ENCODE measurements around the gene EFCAB9. TPM values are rescaled to one million over a fixed set of nuclear protein-coding genes. Genes with fewer than 3 reads are reported as not detected.

EFCAB9 gene
- total RNA-seq, 4 donors from 2014 or later = not detected

DNA sequence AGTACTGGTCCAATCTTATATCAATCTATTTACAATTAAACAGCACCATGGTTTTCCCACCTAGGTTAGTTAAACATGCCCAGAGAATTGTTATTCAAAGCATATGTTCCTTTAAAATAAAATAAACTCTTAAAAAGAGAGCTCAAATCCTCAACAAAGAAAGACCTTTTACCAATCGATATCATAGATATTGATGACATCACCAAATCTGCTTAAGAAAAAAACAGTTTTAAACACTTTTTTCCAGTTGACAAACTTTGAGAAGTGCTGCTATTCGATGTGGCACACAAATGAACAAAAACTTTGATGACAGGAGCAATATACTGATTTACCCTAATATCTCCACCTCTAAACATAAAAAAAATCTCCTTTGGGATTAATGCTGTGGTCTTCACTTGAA is 15.7 kb downstream of the EFCAB9 start:
- Histone ChIP-seq H3K27me3 (no peaks in the 10 kb centered on the region), H3K9me3 (no peaks in the 10 kb centered on the region), H3K4me1 (no peaks in the 10 kb centered on the region), H3K36me3 (peaks cover 0 to 5% of the 10 kb centered on the region in 2 donors), H3K27ac (no peak overlapping the region), H3K4me3 (replicated peaks in 1 of 3) (no peak overlapping the region)
- WGBS, 2 donors = 92 to 95% methylated on average over 2 of the region's 2 CpGs
- no peak for DNase-seq
- TF ChIP-seq CTCF (IDR thresholded peaks at IDR 0.05) (no peak), POLR2A (IDR thresholded peaks at IDR 0.05) (no peak)
- intact Hi-C loops (cut with DNase I) = no loop called here

DNA sequence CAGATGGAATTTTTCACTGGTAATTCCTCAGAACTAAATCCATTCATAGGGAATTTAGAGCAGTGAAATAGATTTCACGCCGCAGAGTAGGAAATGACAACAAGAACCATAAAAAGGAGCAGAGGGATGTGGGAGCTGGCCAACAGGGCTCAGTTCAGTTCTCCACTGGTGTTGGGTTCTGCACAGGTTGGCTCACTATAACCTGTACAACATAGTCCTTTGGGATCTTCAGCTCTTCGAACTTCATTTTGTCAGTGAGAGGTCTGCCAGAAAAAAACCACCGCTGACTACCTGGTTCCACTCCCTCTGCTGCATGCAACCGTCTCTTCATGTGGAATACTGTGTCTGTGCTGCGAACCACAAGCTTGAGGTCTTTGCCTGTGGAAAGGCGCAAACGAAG is 17.7 kb downstream of the EFCAB9 start:
- Histone ChIP-seq H3K4me3 (replicated peaks in 1 of 3) (no peak overlapping the region), H3K27me3 (no peaks in the 10 kb centered on the region), H3K36me3 (peaks cover 0 to 5% of the 10 kb centered on the region in 2 donors), H3K9me3 (no peaks in the 10 kb centered on the region), H3K27ac (no peak overlapping the region), H3K4me1 (no peaks in the 10 kb centered on the region)
- intact Hi-C loops (cut with DNase I) = no loop called here
- WGBS, 2 donors = 98 to 99% methylated on average over 8 of the region's 8 CpGs
- TF ChIP-seq POLR2A (IDR thresholded peaks at IDR 0.05) (no peak), CTCF (IDR thresholded peaks at IDR 0.05) (no peak)
- DNase-seq = no peak

- H3K4me1 ChIP-seq = no peaks in the 10 kb centered on the region
- H3K27ac ChIP-seq = no peak overlapping the region
- no peak for TF ChIP-seq CTCF (IDR thresholded peaks at IDR 0.05)
- TF ChIP-seq POLR2A (IDR thresholded peaks at IDR 0.05) = no peak
- no peaks in the 10 kb centered on the region for H3K27me3 ChIP-seq
- no peak for DNase-seq
- WGBS, 2 donors = 95 to 99% methylated on average over 4 of the region's 4 CpGs
- intact Hi-C loops (cut with DNase I) = no loop called here
- H3K4me3 ChIP-seq (replicated peaks in 1 of 3) = no peak overlapping the region
- H3K9me3 ChIP-seq = no peaks in the 10 kb centered on the region
- peaks cover 0 to 5% of the 10 kb centered on the region in 2 donors for H3K36me3 ChIP-seq
Measured at GRCh38 chr5:172213126-172213525, 19.2 kb downstream of the EFCAB9 start.

DNA sequence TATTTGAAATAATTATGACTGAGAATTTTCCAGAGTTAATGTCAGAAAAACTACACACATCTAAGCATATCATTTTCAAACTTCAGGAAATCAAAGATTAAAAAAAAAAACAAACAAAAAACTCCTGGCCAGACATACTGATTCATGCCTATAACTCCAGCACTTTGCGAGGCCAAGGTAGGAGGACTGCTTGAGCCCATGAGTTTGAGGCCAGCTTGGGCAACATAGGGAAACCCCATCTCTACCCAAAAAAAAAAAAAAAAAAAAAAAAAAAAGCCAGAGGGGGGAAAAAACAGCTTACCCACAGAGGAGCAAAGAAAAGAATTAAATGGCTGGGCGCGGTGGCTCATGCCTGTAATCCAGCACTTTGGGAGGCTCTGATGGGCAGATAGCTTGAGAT is 22.4 kb downstream of the EFCAB9 start:
- intact Hi-C loops (cut with DNase I) = no loop called here
- no peak overlapping the region for H3K4me3 ChIP-seq (replicated peaks in 1 of 3)
- WGBS, 2 donors = 99% methylated on average over 3 of the region's 3 CpGs
- no peak for DNase-seq
- H3K9me3 ChIP-seq = no peaks in the 10 kb centered on the region
- no peaks in the 10 kb centered on the region for H3K4me1 ChIP-seq
- H3K36me3 ChIP-seq = no peaks in the 10 kb centered on the region
- H3K27me3 ChIP-seq = no peaks in the 10 kb centered on the region
- TF ChIP-seq CTCF (IDR thresholded peaks at IDR 0.05) = no peak
- TF ChIP-seq POLR2A (IDR thresholded peaks at IDR 0.05) = no peak
- no peak overlapping the region for H3K27ac ChIP-seq

DNA sequence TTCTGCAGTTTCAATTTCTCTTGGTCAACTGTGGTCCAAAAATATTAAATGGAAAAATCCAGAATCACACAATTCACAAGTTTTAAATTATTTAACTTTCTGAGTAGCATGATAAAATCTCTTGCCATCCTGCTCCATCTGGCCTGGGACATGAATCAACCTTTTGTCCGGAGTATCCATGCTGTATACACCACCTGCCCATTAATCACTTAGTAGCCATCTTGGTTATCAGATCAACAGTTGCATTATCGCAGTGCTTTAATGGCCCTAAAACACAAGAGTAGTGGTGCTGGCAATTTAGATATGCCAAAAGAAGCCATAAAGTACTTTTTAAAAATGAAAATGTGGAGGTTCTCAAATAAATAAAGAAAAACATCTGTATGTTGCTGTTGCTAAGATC is 25.3 kb downstream of the EFCAB9 start:
- Histone ChIP-seq H3K4me3 (replicated peaks in 1 of 3) (no peak overlapping the region), H3K36me3 (no peaks in the 10 kb centered on the region), H3K27ac (no peak overlapping the region), H3K9me3 (no peaks in the 10 kb centered on the region), H3K27me3 (no peaks in the 10 kb centered on the region), H3K4me1 (no peaks in the 10 kb centered on the region)
- WGBS, 2 donors = 98 to 99% methylated on average over 2 of the region's 2 CpGs
- TF ChIP-seq CTCF (IDR thresholded peaks at IDR 0.05) = no peak
- no peak for TF ChIP-seq POLR2A (IDR thresholded peaks at IDR 0.05)
- intact Hi-C loops (cut with DNase I) = no loop called here
- no peak for DNase-seq

Data from thyroid gland (tissue), 4 donors.